Measurements from ENCODE around the gene SHD.

The SHD gene

GRCh38 chr19:4298810-4299550, 19.9 kb downstream of the SHD start:
- no peak for DNase-seq (ENCODE audit: low read depth in 2 of 2)

DNA sequence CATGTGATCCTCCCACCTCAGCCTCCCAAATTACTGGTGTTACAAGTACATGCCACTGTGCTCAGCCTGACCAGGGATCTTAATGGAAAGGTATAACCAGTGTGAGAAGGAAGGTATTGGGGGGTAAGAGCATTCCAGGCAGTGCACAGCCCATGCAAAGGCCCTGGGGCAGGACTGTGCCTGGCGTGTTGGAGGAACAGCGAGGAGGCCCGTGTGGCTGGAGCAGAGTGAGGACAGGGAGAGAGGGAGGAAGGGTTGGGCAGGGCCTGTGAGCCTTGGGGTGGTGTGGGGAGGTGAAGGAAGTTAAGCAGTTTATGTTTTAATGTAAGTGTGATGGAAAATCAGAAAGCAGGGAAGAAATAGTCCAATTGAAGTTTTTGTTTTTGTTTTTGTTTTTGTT, 21.5 kb downstream of the SHD start:
- no peak for DNase-seq (ENCODE audit: low read depth in 2 of 2)

DNA sequence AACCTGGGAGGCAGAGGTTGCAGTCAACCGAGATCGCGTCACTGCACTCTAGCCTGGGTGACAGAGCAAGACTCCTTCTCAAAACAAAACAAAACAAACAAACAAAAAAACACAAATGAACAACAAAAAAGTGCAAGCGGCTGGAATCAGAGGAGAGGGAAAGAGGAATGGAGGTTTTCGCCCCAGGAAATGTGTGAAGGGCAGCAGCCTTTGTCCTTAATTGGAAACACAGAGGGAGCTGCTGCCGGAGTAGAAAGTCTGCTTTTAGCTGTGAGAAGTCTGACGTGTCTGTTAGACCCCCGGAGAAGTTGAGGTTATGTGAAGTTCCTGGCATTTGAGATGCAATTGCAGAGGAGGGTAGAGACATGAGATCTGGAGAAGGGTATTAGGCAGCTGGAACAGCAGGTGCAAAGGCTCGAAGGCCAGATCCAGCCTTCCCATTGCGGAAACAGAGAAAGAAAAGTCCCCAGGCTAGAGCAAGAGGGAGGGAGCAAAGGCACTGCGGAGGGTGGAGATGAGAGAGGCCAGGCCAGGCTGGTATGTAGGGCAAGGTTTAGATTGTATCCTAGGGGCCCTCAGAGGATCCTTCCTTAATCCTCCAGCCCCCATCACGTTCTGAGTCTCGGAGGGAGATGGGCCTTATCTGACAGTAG, 22.6 kb downstream of the SHD start:
- DNase-seq (ENCODE audit: low read depth in 2 of 2), result no peak

GRCh38 chr19:4302243-4302640, 23.2 kb downstream of the SHD start, which contains the start of gene TMIGD2:
Gene TMIGD2 (minus strand): TSS chr19:4302389. CDS start chr19:4302385, 4 bp downstream.
- no peak for DNase-seq (ENCODE audit: low read depth in 2 of 2)

- DNase-seq (ENCODE audit: low read depth in 2 of 2), result no peak
Observed at GRCh38 chr19:4303819-4304537, 24.9 kb downstream of the SHD start.

GRCh38 chr19:4304538-4305256, 25.6 kb downstream of the SHD start, which contains the start of gene FSD1:
Gene FSD1 (plus strand): TSS chr19:4304598. CDS start chr19:4304747, 149 bp downstream.
- DNase-seq (ENCODE audit: low read depth in 2 of 2), result peak; percentile 51 to 77

GRCh38 chr19:4305257-4305612, 26.2 kb downstream of the SHD start:
- DNase-seq (ENCODE audit: low read depth in 2 of 2), result no peak

- DNase-seq (ENCODE audit: low read depth in 2 of 2), result no peak
Observed at GRCh38 chr19:4305659-4306058, 26.6 kb downstream of the SHD start.

- DNase-seq (ENCODE audit: low read depth in 2 of 2), result no peak
Observed at GRCh38 chr19:4310247-4311121, 31.4 kb downstream of the SHD start.

DNA sequence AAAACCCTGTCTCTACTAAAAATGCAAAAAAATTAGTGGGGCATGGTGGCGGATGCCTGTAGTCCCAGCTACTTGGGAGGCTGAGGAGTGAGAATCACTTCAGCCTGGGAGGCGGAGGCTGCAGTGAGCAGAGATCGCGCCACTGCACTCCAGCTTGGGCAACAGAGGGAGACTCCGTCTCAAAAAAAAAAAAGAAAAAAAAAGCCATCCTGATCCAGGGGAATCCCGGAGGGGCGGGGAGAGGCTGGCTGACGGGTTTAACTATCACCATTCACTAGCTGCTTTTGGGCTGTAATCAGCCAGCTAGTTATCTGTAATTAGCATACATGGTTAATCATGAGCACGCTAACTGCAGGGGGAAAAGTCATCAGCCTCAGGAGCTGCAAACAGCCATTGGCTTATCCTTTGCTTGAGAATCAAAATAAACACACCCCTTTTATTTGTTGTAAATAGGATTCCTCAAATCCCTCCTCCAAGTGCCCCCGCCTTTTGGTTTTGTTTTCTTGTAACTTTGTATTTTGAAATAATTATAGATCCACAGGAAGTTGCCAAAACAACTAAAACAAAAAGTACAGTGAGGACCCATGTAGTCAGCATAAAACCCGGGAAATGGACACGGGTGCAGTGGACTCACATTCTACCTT, 34.9 kb downstream of the SHD start:
- DNase-seq (ENCODE audit: low read depth in 2 of 2), result no peak

DNA sequence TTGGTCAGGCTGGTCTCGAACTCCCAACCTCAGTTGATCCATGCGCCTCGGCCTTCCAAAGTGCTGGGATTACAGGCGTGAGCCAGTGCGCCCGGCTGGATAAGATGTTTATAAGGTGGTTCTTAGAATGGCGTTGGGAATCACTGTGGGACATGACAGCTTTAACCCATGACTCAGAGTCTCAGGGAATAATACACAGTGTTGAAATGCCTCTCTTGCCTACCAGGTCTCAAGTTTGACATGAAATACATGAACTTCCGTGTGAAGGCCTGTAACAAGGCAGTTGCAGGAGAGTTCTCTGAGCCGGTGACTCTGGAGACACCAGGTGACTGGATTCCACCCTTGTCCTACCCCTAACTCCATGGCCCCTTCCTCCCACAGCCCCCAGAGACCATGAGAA, 37.9 kb downstream of the SHD start:
- no peak for DNase-seq (ENCODE audit: low read depth in 2 of 2)

DNA sequence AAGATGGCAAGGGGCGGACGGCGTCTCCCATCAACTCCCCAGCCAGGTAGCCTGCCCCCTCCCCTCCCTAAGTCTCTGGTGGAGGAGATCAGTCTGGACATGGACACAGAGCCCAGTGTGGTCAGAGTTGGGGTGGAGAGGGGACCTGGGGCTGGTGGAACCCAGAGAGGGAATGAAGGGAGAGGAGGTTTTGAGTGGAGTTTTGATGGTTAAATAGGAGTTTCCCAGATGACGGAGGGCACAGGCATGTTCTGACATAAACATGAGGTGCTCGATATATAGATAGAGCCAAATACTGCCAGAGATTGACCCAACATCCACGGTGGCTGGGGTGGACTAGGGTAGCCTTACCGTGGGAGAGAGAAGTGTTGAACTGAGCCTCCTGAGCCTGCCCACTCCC, 39.4 kb downstream of the SHD start:
- DNase-seq (ENCODE audit: low read depth in 2 of 2), result no peak

GRCh38 chr19:4319067-4319718, 40.1 kb downstream of the SHD start:
- no peak for DNase-seq (ENCODE audit: low read depth in 2 of 2)

DNA sequence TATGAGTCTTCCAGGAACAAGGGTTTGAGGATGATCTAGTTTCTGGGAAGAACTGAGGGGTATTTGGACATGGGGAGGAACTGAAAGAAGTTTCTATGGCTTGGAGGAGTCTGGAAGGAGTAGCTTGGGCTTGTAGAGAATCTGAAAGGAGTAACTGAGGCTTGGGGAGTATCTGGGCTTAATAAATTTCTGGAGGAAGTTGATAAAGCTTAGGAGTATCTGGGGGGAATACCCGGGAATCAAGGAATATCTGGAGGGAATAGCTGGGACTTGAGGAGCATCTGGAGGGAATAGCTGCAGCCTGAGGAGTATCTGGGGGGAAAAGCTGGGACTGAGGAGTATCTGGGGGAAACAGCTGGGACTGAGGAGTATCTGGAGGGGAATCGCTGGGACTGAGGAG, 41.4 kb downstream of the SHD start:
- DNase-seq (ENCODE audit: low read depth in 2 of 2), result no peak

DNA sequence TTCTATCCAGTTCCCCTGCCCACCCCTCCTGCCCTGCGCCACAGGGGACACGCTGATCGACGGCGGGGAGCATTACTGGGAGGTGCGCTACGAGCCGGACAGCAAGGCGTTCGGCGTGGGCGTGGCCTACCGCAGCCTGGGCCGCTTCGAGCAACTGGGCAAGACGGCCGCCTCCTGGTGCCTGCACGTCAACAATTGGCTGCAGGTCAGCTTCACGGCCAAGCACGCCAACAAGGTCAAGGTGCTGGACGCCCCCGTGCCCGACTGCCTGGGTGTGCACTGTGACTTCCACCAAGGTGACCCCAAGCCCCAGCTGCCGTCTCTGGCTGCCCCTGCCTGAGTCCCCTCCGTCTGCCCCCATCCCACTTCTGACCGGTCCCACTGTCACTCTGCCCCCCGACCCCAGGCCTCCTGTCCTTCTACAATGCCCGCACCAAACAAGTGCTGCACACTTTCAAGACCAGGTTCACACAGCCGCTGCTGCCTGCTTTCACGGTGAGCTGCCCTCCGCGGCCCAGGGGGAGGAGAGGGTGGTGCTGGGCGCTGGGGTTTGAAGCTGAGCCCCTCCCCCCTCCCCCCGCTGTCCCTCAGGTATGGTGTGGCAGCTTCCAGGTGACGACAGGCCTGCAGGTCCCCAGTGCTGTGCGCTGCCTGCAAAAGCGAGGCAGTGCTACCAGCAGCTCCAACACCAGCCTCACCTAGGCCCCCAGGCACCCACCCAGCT, 44.0 kb downstream of the SHD start:
- no peak for DNase-seq (ENCODE audit: low read depth in 2 of 2)

GRCh38 chr19:4323692-4324091, 44.6 kb downstream of the SHD start:
- no peak for DNase-seq (ENCODE audit: low read depth in 2 of 2)

DNA sequence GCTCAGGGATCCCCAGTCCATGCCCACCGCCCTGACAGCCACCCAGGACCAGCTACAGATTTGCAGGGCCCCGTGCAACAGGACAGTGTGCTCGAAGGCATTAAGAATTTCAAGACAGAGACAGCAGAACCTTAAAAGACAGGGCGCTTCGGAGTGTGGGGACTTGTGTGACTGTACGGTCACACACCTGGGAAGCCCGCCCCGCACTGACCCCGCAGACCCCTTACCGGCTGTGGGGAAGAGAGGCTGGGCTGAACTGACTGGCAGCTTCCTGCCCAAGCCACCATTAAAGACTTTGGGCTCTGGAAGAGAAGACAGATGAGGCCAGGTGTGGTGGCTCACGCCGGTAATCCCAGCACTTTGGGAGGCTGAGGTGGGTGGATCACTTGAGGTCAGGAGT, 45.2 kb downstream of the SHD start:
- no peak for DNase-seq (ENCODE audit: low read depth in 2 of 2)

DNA sequence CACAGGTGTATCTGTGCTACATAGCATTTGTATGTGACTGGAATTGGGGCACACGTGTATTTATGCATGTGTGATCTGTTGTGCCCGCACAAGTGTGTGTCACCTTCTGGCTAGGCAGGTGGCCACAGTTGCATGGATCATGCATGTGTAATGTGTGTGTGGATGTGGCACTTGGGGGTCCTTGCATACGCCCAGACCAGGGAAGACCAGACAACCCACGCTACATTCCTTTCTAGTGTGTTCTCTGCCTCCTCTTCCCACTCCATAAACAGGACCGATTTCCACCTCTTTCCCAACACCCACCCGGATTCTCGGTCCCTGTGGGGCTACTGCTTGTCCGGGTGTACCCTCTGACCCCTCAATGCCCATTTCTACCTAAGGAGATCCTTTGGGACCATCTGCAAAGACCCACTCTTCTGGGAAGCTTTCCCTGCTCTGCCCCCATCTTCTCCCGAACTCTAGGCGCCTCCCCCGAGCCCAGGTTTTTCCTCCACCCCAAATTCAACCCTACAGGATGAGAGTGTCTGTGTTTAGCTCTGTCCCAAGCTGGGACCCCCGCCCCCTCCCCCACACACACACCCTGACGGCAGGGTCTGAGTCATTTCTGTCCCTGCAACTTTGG, 47.3 kb downstream of the SHD start:
- DNase-seq (ENCODE audit: low read depth in 2 of 2), result no peak

DNA sequence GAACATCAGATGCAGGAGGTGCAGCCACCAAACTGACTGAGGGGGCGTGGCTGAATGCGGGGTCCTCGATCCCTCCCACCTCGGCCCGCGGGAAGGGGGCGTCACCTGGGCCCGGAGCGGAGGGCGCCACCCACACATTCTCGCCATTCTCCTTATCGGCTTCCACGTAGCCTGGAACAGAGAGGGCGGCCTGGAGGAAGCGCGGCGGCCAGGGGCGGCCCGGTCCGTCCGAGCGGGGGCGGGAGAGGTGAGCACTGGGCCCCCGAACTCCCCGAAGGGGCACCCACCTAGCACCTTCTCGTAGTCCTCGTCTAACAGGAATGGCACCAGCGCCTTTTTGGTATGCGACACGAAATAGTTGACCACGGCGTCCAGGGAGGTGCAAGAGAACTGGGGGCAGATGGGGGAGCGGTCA, 47.8 kb downstream of the SHD start:
- DNase-seq (ENCODE audit: low read depth in 2 of 2), result no peak

All from stimulated activated CD4-positive, alpha-beta T cell treated with anti-CD3 and anti-CD28 coated beads, Interleukin-12 subunit alpha, Interleukin-12 subunit beta, amount 100 ng/mL, for 24 hours (primary cell).